Activated B cell treated with CpG ODN at 0.5 μM for 24 hours (primary cell): ENCODE data around the gene WDR5. TPM values are rescaled to one million over a fixed set of nuclear protein-coding genes. Genes with fewer than 3 reads are reported as not detected.
"Not testable (repeated sequence)": the region's sequence is repeated elsewhere in the genome, so short reads cannot be mapped to it uniquely, and the experiment has no call there.

Experiments
- ATAC-seq: fragments of 200-7000 bp; cut with Tn5 transposase; one replicate; pipeline ENCODE4 v1.10.0; 2021; ENCODE audit warnings: low read depth, mild to moderate bottlenecking, moderate library complexity
- CTCF ChIA-PET: fragments of 350-600 bp; sonication (Branson Sonifier 250); formaldehyde crosslinking; loops from one replicate; lab custom pipeline; 2021; ENCODE audit warnings: antibody characterized with exemption; lab: Charles Lee
- POLR2A ChIA-PET: fragments of 350-600 bp; sonication (Branson Sonifier 250); formaldehyde crosslinking; loops from one replicate; lab custom pipeline; 2021; ENCODE audit warnings: antibody characterized with exemption; lab: Charles Lee
- DNase-seq: peaks from one replicate; pipeline ENCODE4 v3.0.0; 2022
- H3K27ac Mint-ChIP-seq: one replicate; pipeline ENCODE4 v1.8.0; 2020; ENCODE audit warnings: mixed read lengths
- H3K27me3 Mint-ChIP-seq: one replicate; pipeline ENCODE4 v1.8.0; 2021; ENCODE audit warnings: mixed read lengths
- H3K36me3 Mint-ChIP-seq: one replicate; pipeline ENCODE4 v1.8.0; 2021; ENCODE audit warnings: low read depth, mixed read lengths
- H3K4me1 Mint-ChIP-seq: one replicate; pipeline ENCODE4 v1.8.0; 2021; ENCODE audit warnings: mixed read lengths
- H3K4me3 Mint-ChIP-seq: one replicate; pipeline ENCODE4 v1.8.0; 2020; ENCODE audit warnings: mild to moderate bottlenecking, mixed read lengths
- H3K9me3 Mint-ChIP-seq: one replicate; pipeline ENCODE4 v1.8.0; 2020; ENCODE audit warnings: mixed read lengths
- intact Hi-C: fragments of 100-400 bp; cut with micrococcal nuclease; formaldehyde crosslinking; loops from one replicate; pipeline ENCODE4 v1.15.1; 2024
- total RNA-seq: library from RNA; stranded (reverse); gene quantifications from 2 replicates; pipeline ENCODE4 v1.2.3, GENCODE V29; 2022
- TF ChIP-seq, protein P1 (sequence below): fragments of 200-600 bp; IDR thresholded peaks from one replicate; pipeline ENCODE4 v1.8.0; 2022; ENCODE audit warnings: antibody characterized with exemption, mild to moderate bottlenecking

WDR5 gene
- total RNA-seq, 1 donor from 2014 or later: 22.4 TPM

DNA sequence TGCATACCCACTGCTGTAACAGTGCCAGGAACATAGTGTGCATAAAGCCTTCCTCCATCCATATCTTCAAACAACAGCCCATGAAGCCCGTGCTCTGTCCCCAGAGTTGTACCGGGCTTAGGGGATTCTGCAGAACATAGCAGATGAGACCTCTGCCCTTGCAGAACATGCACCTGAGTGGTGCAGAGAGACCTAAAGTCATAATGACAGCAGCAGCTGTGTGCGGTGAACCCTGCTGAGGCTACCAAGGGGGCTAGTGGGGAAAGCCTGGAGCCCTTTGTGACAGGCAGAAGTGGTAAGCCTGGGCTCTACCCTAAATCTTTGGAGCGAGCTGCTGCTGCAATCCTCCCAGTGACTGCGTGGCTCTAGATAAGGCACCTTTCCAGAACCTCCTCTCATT lies 35.8 kb upstream of the WDR5 start:
- peaks cover 4% of the 10 kb centered on the region for H3K4me1 Mint-ChIP-seq
- DNase-seq (no peak), ATAC-seq (no peak)
- ChIA-PET POLR2A (no interaction called here), CTCF (interaction anchor here (1.2 to 2.3 kb wide), 3 partner anchors 106 to 319 kb away, joined by 3 to 15 read pairs (median 13); no protein-coding TSS in a partner anchor)
- H3K36me3 Mint-ChIP-seq: no peaks in the 10 kb centered on the region
- no peak overlapping the region for H3K27ac Mint-ChIP-seq
- no peaks in the 10 kb centered on the region for H3K9me3 Mint-ChIP-seq
- intact Hi-C loops: no loop called here
- H3K4me3 Mint-ChIP-seq: no peak overlapping the region
- TF ChIP-seq, protein P1, sequence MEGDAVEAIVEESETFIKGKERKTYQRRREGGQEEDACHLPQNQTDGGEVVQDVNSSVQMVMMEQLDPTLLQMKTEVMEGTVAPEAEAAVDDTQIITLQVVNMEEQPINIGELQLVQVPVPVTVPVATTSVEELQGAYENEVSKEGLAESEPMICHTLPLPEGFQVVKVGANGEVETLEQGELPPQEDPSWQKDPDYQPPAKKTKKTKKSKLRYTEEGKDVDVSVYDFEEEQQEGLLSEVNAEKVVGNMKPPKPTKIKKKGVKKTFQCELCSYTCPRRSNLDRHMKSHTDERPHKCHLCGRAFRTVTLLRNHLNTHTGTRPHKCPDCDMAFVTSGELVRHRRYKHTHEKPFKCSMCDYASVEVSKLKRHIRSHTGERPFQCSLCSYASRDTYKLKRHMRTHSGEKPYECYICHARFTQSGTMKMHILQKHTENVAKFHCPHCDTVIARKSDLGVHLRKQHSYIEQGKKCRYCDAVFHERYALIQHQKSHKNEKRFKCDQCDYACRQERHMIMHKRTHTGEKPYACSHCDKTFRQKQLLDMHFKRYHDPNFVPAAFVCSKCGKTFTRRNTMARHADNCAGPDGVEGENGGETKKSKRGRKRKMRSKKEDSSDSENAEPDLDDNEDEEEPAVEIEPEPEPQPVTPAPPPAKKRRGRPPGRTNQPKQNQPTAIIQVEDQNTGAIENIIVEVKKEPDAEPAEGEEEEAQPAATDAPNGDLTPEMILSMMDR: no peak
- H3K27me3 Mint-ChIP-seq: peaks cover 9% of the 10 kb centered on the region

GRCh38 chr9:134101133-134101532 lies 34.7 kb upstream of the WDR5 start:
- H3K36me3 Mint-ChIP-seq, H3K9me3 Mint-ChIP-seq, CTCF ChIA-PET, DNase-seq, H3K27ac Mint-ChIP-seq, intact Hi-C loops, POLR2A ChIA-PET, H3K4me3 Mint-ChIP-seq, ATAC-seq, H3K4me1 Mint-ChIP-seq: not testable (repeated sequence)
- H3K27me3 Mint-ChIP-seq: peaks cover 15% of the 10 kb centered on the region

DNA sequence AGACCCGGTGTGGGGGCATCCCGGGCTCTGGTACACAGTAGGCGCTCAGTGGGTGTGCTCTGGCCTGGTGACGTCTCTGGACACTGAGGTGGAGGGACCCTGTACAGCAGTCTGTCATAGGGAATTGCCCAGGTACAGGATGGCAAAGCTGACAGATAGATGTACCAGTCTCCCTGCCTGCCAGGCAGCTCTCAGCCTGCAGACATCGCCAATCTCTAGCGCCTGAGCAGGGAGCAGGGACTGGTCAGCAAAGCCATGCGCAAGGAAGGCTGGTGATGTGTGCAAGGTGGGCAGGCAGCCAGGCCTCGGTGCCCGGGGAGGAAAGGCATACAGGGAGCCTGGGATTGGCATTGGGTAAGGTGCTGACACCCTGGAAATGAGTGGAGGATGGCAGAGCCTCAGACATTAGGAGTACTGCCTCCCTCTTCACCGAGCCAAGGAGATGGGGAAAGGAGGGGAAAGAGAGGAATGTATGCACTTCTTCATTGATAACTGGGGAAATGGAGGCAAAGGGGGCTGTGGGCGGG lies 34.2 kb upstream of the WDR5 start:
- no peak for DNase-seq
- Mint-ChIP-seq H3K36me3 (no peaks in the 10 kb centered on the region), H3K27ac (no peak overlapping the region), H3K27me3 (peaks cover 16% of the 10 kb centered on the region), H3K4me1 (peaks cover 4% of the 10 kb centered on the region), H3K4me3 (no peak overlapping the region), H3K9me3 (no peaks in the 10 kb centered on the region)
- no peak for ATAC-seq
- intact Hi-C loops: no loop called here
- POLR2A ChIA-PET: no interaction called here
- TF ChIP-seq, protein P1: no peak
- CTCF ChIA-PET: no interaction called here

DNA sequence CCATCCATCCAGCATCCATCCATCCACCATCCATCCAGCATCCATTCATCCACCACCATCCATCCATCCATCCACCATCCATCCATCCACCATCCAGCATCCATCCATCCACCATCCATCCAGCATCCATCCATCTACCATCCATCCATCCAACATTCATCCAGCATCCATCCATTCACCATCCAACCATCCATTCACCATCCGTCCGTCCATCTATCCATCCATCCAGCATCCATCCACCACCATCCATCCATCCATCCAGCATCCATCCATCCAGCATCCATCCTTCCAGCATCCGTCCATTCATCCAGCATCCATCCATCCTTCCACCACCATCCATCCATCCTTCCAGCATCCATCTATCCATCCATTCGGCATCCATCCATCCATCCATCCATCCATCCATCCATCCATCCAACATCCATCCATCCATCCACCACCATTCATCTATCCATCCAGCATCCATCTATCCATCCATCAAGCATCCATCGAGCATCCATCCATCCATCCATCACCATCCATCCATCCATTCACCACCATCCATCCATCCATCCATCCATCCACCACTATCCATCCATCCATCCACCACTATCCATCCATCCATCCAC lies 32.4 kb upstream of the WDR5 start:
- intact Hi-C loops: no loop called here
- DNase-seq: no peak
- TF ChIP-seq, protein P1: no peak
- Mint-ChIP-seq H3K4me1 (peaks cover 4% of the 10 kb centered on the region), H3K9me3 (no peaks in the 10 kb centered on the region), H3K4me3 (no peak overlapping the region), H3K27ac (no peak overlapping the region), H3K27me3 (peaks cover 16% of the 10 kb centered on the region), H3K36me3 (no peaks in the 10 kb centered on the region)
- ChIA-PET POLR2A (no interaction called here), CTCF (no interaction called here)
- no peak for ATAC-seq

DNA sequence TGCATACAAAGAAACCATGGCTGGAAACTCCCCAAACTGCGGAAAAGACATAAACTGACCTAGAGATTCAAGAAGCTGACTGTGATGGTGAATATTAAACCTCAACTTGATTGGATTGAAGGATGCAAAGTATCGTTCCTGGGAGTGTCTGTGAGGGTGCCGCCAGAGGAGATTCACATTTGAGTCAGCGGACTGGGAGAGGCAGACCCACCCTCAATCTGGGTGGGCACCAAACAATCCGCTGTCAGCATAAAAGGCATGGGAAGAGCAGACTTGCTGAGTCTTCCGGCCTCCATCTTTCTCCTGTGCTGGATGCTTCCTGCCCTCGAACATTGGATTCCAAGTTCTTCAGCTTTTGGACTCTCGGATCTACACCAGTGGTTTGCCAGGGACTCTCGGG lies 24.8 kb upstream of the WDR5 start:
- no peaks in the 10 kb centered on the region for H3K36me3 Mint-ChIP-seq
- H3K27me3 Mint-ChIP-seq: peaks cover 6% of the 10 kb centered on the region
- H3K27ac Mint-ChIP-seq: no peak overlapping the region
- no peak overlapping the region for H3K4me3 Mint-ChIP-seq
- TF ChIP-seq, protein P1: no peak
- ChIA-PET CTCF (no interaction called here), POLR2A (no interaction called here)
- ATAC-seq (no peak), DNase-seq (no peak)
- no peaks in the 10 kb centered on the region for H3K9me3 Mint-ChIP-seq
- intact Hi-C loops: no loop called here
- H3K4me1 Mint-ChIP-seq: no peaks in the 10 kb centered on the region
